T-cell (primary cell): ENCODE measurements around the gene RHOH. TPM values are rescaled to one million over a fixed set of nuclear protein-coding genes. Genes with fewer than 3 reads are reported as not detected.

Source experiments
- ATAC-seq, 4 experiments: fragments of 200-7000 bp in 3 of 4; fragments of 150-1000 bp in 1 of 4; cut with Tn5 transposase; replicated peaks in 1 of 4; 1 replicate in 3 of 4; 2 replicates in 1 of 4; pipeline ENCODE4 v1.10.0; 2021; ENCODE audit warnings: moderate library complexity in 3 of 4, mild to moderate bottlenecking in 2 of 4, moderate number of reproducible peaks in 1 of 4
- CTCF ChIA-PET, 2 donors: fragments of 300-600 bp; sonication (Branson Sonifier 250); formaldehyde crosslinking; loops; one replicate each; lab custom pipeline; 2022; ENCODE audit warnings: antibody characterized with exemption in 2 of 2; lab: Charles Lee
- POLR2A ChIA-PET, 2 donors: fragments of 300-600 bp; sonication (Branson Sonifier 250); formaldehyde crosslinking; loops; one replicate each; lab custom pipeline; 2022; ENCODE audit warnings: antibody characterized with exemption in 2 of 2; lab: Charles Lee
- DNase-seq, 35 experiments: peaks; one replicate each; pipeline versions ENCODE4 v3.0.0 to v3.0.0-alpha.2; 2013 to 2023
- H3K27ac ChIP-seq: one replicate; pipeline ENCODE4 v1.5.1; 2013; ENCODE audit warnings: low read length
- H3K27me3 ChIP-seq, 2 experiments: replicated peaks in 1 of 2; 1 replicate in 1 of 2; 2 replicates in 1 of 2; pipeline versions ENCODE4 v1.6.1 to v1.7.0; 2013; ENCODE audit warnings: low read length in 1 of 2, mixed read lengths in 1 of 2; ENCODE audit not compliant: control insufficient read depth in 2 of 2, insufficient read depth in 2 of 2; ENCODE audit errors: extremely low read depth in 1 of 2
- H3K36me3 ChIP-seq, 2 donors: 1 replicate in 1 of 2; 2 replicates in 1 of 2; pipeline versions ENCODE4 v1.6.1 to v1.7.0; 2013; ENCODE audit warnings: low read length in 1 of 2; ENCODE audit not compliant: control insufficient read depth in 2 of 2, insufficient read depth in 1 of 2; ENCODE audit errors: extremely low read depth in 1 of 2
- H3K4me1 ChIP-seq, 2 experiments: 1 replicate in 1 of 2; 2 replicates in 1 of 2; pipeline versions ENCODE4 v1.6.1 to v1.7.0; 2013; ENCODE audit warnings: low read length in 2 of 2, mixed read lengths in 1 of 2; ENCODE audit not compliant: insufficient read depth in 2 of 2, control insufficient read depth in 1 of 2; ENCODE audit errors: extremely low read depth in 1 of 2
- H3K4me3 ChIP-seq, 2 donors: 1 replicate in 1 of 2; 2 replicates in 1 of 2; pipeline versions ENCODE4 v1.5.1 to v1.7.0; 2013; ENCODE audit warnings: mild to moderate bottlenecking in 2 of 2, low read length in 1 of 2, moderate library complexity in 1 of 2; ENCODE audit not compliant: control insufficient read depth in 1 of 2; ENCODE audit errors: extremely low read depth in 1 of 2
- H3K9me3 ChIP-seq: 2 replicates; pipeline ENCODE4 v1.7.0; 2013
- H3K27ac Mint-ChIP-seq, 2 donors: one replicate each; pipeline ENCODE4 v1.8.0; 2020 to 2021; ENCODE audit warnings: mild to moderate bottlenecking in 2 of 2, mixed read lengths in 2 of 2
- H3K27me3 Mint-ChIP-seq, 2 donors: one replicate each; pipeline ENCODE4 v1.8.0; 2021 to 2022; ENCODE audit warnings: mixed read lengths in 2 of 2
- H3K36me3 Mint-ChIP-seq: one replicate; pipeline ENCODE4 v1.8.0; 2021; ENCODE audit warnings: mixed read lengths
- H3K4me1 Mint-ChIP-seq, 3 donors: one replicate each; pipeline ENCODE4 v1.8.0; 2020 to 2022; ENCODE audit warnings: mixed read lengths in 3 of 3, mild to moderate bottlenecking in 1 of 3
- H3K4me3 Mint-ChIP-seq, 3 donors: one replicate each; pipeline ENCODE4 v1.8.0; 2020 to 2022; ENCODE audit warnings: mild to moderate bottlenecking in 3 of 3, mixed read lengths in 3 of 3, moderate library complexity in 3 of 3
- H3K9me3 Mint-ChIP-seq, 3 donors: one replicate each; pipeline ENCODE4 v1.8.0; 2020 to 2022; ENCODE audit warnings: mixed read lengths in 3 of 3
- WGBS: methylation state at CpG from one replicate; pipeline ENCODE4 v1.1.5; 2013; ENCODE audit warnings: missing lambda C conversion rate; ENCODE audit not compliant: insufficient coverage; 5-methylcytosine and 5-hydroxymethylcytosine counted together
- total RNA-seq, 35 experiments: library from RNA in 6 of 35; stranded (reverse) in 6 of 35; fragments of 120-200 nt in 1 of 35; gene quantifications; one replicate each; pipeline versions ENCODE4 v1.2.1 to v1.2.4 and lab custom pipeline; 2013 to 2026

Gene RHOH
- total RNA-seq, 5 donors from 2014 or later (not counting 1 experiment from before 2014, with no cell fraction given), result 174 to 436 (median 216) TPM

GRCh38 chr4:40221744-40222143, 24.9 kb downstream of the RHOH start:
- DNase-seq (no peak), ATAC-seq (no peak)
- Mint-ChIP-seq H3K9me3 (no peaks in the 10 kb centered on the region), H3K4me1 (peaks cover 95% of the 10 kb centered on the region in 3 donors), H3K36me3 (peaks cover 63% of the 10 kb centered on the region), H3K27me3 (no peaks in the 10 kb centered on the region), H3K4me3 (peak overlapping the region; percentile 29 to 83 (median 44)), H3K27ac (peak overlapping the region; percentile 62 to 90)
- H3K9me3 ChIP-seq, result no peaks in the 10 kb centered on the region
- peaks cover 57 to 77% of the 10 kb centered on the region in 2 experiments for H3K4me1 ChIP-seq
- POLR2A ChIA-PET, result interaction anchor here (0.6 to 1.9 kb wide), 5 partner anchors 8 to 22 kb away, joined by 3 to 8 read pairs (median 3); no protein-coding TSS in a partner anchor
- H3K27ac ChIP-seq, result peak overlapping the region; percentile 51
- H3K27me3 ChIP-seq, result no peaks in the 10 kb centered on the region
- H3K4me3 ChIP-seq, result no peak overlapping the region
- peaks cover 0 to 35% of the 10 kb centered on the region in 2 donors for H3K36me3 ChIP-seq
- CTCF ChIA-PET, result interaction anchor here (0.6 to 1.4 kb wide), 7 partner anchors 9 to 95 kb away, joined by 3 to 5 read pairs (median 4); no protein-coding TSS in a partner anchor
- 80% methylated on average over 1 of the region's 1 CpG for WGBS

GRCh38 chr4:40223343-40223742, 26.5 kb downstream of the RHOH start:
- Mint-ChIP-seq H3K27ac (peak overlapping the region; percentile 62 to 82), H3K4me1 (peaks cover 92 to 95% (median 93%) of the 10 kb centered on the region in 3 donors), H3K9me3 (no peaks in the 10 kb centered on the region), H3K27me3 (no peaks in the 10 kb centered on the region), H3K36me3 (peaks cover 60% of the 10 kb centered on the region), H3K4me3 (peak overlapping the region in 1 of 3 donors; percentile 83)
- ChIA-PET POLR2A (interaction anchor here (0.6 to 1.9 kb wide), 6 partner anchors 9 to 671 kb away, joined by 3 to 15 read pairs (median 4); no protein-coding TSS in a partner anchor), CTCF (interaction anchor here in 1 of 2 donors (0.5 to 1.2 kb wide), 7 partner anchors 24 to 102 kb away, joined by 3 to 6 read pairs (median 3); no protein-coding TSS in a partner anchor)
- H3K27me3 ChIP-seq, result no peaks in the 10 kb centered on the region
- H3K27ac ChIP-seq, result peak overlapping the region; percentile 51
- no peak overlapping the region for H3K4me3 ChIP-seq
- H3K9me3 ChIP-seq, result no peaks in the 10 kb centered on the region
- ATAC-seq (no peak), DNase-seq (no peak)
- H3K4me1 ChIP-seq, result peaks cover 58 to 73% of the 10 kb centered on the region in 2 experiments
- no CpG with 5 or more reads among the region's 1 CpG for WGBS
- peaks cover 0 to 33% of the 10 kb centered on the region in 2 donors for H3K36me3 ChIP-seq

- no peak for DNase-seq
- H3K27ac Mint-ChIP-seq, result peak overlapping the region; percentile 96 to 97
- Histone ChIP-seq H3K36me3 (peaks cover 0 to 33% of the 10 kb centered on the region in 2 donors), H3K27ac (peak overlapping the region; percentile 87), H3K9me3 (no peaks in the 10 kb centered on the region), H3K27me3 (no peaks in the 10 kb centered on the region), H3K4me3 (peak overlapping the region in 1 of 2 donors; percentile 1), H3K4me1 (peaks cover 60 to 73% of the 10 kb centered on the region in 2 experiments)
- ChIA-PET POLR2A (interaction anchor here (1.4 kb wide), 2 partner anchors 10 to 18 kb away, joined by 4 to 5 read pairs; no protein-coding TSS in a partner anchor), CTCF (interaction anchor here in 1 of 2 donors (0.6 to 1.7 kb wide), 4 partner anchors 14 to 92 kb away, joined by 3 to 6 read pairs (median 4); no protein-coding TSS in a partner anchor)
- H3K4me3 Mint-ChIP-seq, result peak overlapping the region; percentile 15 to 83 (median 73)
- peaks cover 92 to 95% (median 93%) of the 10 kb centered on the region in 3 donors for H3K4me1 Mint-ChIP-seq
- 20% methylated on average over 1 of the region's 5 CpGs for WGBS
- H3K9me3 Mint-ChIP-seq, result no peaks in the 10 kb centered on the region
- H3K36me3 Mint-ChIP-seq, result peaks cover 63% of the 10 kb centered on the region
- peak in 3 of 4 experiments; percentile 22 to 28 (median 27) for ATAC-seq
- no peaks in the 10 kb centered on the region for H3K27me3 Mint-ChIP-seq
Measured at GRCh38 chr4:40224432-40224831, 27.6 kb downstream of the RHOH start.

DNA sequence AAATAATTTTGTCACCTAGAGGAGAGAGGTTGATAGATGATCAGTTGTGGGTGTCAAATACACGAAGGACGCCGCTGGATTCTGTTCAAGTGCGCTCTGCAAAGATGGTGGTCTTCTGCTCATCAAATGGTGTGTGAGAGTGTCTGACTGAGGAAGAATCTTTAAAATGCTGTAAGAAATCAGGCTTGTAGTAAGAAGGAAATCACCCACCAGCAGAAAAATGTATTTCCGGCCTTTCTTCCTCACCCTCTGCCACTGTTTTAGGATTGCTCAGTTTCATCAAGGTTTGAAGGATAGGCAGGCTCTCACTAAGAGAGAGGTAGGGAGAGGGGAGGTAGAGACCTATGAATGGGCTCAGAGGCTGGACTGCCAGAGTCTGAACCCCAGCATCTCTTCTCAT, 28.7 kb downstream of the RHOH start:
- Histone ChIP-seq H3K36me3 (peaks cover 0 to 28% of the 10 kb centered on the region in 2 donors), H3K27ac (peak overlapping the region; percentile 87), H3K27me3 (no peaks in the 10 kb centered on the region), H3K4me3 (peak overlapping the region in 1 of 2 donors; percentile 6), H3K4me1 (peaks cover 67 to 73% of the 10 kb centered on the region in 2 experiments), H3K9me3 (no peaks in the 10 kb centered on the region)
- ChIA-PET CTCF (interaction anchor here (0.6 to 2.4 kb wide), 5 partner anchors 11 to 91 kb away, joined by 3 to 10 read pairs (median 3); no protein-coding TSS in a partner anchor), POLR2A (interaction anchor here (0.7 to 1.4 kb wide), 8 partner anchors 10 to 30 kb away, joined by 3 to 9 read pairs (median 4); no protein-coding TSS in a partner anchor)
- 42% methylated on average over 4 of the region's 5 CpGs for WGBS
- peak; percentile 18 to 44 (median 28) for ATAC-seq
- no peaks in the 10 kb centered on the region for H3K27me3 Mint-ChIP-seq
- H3K4me3 Mint-ChIP-seq, result peak overlapping the region; percentile 73 to 83 (median 74)
- peak overlapping the region; percentile 96 to 97 for H3K27ac Mint-ChIP-seq
- peaks cover 91 to 94% (median 92%) of the 10 kb centered on the region in 3 donors for H3K4me1 Mint-ChIP-seq
- no peaks in the 10 kb centered on the region for H3K9me3 Mint-ChIP-seq
- peaks cover 56% of the 10 kb centered on the region for H3K36me3 Mint-ChIP-seq
- DNase-seq, result peak in 1 of 35 experiments; percentile 58

DNA sequence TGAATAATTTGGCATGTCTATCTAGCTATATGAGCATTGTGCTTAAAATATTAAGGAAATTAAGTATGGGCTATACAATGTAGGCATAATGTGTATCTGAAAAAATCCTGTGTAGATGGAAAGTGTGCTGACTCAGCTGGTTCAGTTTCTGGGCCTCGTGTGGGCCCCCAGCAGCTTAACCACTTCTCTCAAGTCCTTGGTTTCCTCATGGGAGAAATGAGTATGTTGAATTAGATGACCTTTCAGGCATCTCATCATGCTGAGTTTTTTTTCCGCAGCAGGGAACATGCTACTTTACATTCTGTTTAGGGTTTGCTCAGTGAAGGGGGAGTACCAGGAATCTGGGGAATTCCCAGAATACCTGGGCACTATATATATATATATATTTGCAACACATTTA, 30.5 kb downstream of the RHOH start:
- WGBS, result no CpG with 5 or more reads among the region's 2 CpGs
- no peaks in the 10 kb centered on the region for H3K27me3 Mint-ChIP-seq
- no peaks in the 10 kb centered on the region for H3K9me3 ChIP-seq
- ChIA-PET CTCF (interaction anchor here (0.6 to 2.4 kb wide), 13 partner anchors 8 to 756 kb away, joined by 3 to 10 read pairs (median 4); no protein-coding TSS in a partner anchor), POLR2A (interaction anchor here (0.9 to 2.9 kb wide), 8 partner anchors 10 to 32 kb away, joined by 3 to 13 read pairs (median 4); no protein-coding TSS in a partner anchor)
- H3K36me3 ChIP-seq, result peaks cover 0 to 29% of the 10 kb centered on the region in 2 donors
- H3K27me3 ChIP-seq, result no peaks in the 10 kb centered on the region
- peak overlapping the region; percentile 73 to 83 (median 74) for H3K4me3 Mint-ChIP-seq
- peak overlapping the region; percentile 96 to 97 for H3K27ac Mint-ChIP-seq
- H3K4me1 Mint-ChIP-seq, result peaks cover 91 to 94% (median 93%) of the 10 kb centered on the region in 3 donors
- H3K9me3 Mint-ChIP-seq, result no peaks in the 10 kb centered on the region
- H3K36me3 Mint-ChIP-seq, result peaks cover 59% of the 10 kb centered on the region
- peak overlapping the region in 1 of 2 donors; percentile 18 for H3K4me3 ChIP-seq
- ATAC-seq (no peak), DNase-seq (peak in 1 of 35 experiments; percentile 52)
- H3K27ac ChIP-seq, result peak overlapping the region; percentile 87
- H3K4me1 ChIP-seq, result peaks cover 80 to 82% of the 10 kb centered on the region in 2 experiments
